Right lobe of liver (tissue), 4 donors: ENCODE data around the gene CYTH1.

ENCODE experiments used
- POLR2A ChIP-seq: fragments of 450-650 bp; IDR thresholded peaks from one replicate; pipeline ENCODE4 v1.6.1; 2017; ENCODE audit warnings: antibody characterized with exemption, mild to moderate bottlenecking
- TF ChIP-seq, protein P1 (sequence below), 4 donors: fragments of 200-600 bp in 3 of 4; fragments of 450-650 bp in 1 of 4; IDR thresholded peaks; one replicate each; pipeline versions ENCODE4 v1.5.1 to v1.8.0; 2016 to 2022; ENCODE audit warnings: antibody characterized with exemption in 4 of 4, mild to moderate bottlenecking in 2 of 4
- donor health status: DM: no; HTN: no; CAD: no.
- donor health status: DM: no; HTN: no; CAD: no.
- donor health status: DM: no; HTN: yes; CAD: no.

DNA sequence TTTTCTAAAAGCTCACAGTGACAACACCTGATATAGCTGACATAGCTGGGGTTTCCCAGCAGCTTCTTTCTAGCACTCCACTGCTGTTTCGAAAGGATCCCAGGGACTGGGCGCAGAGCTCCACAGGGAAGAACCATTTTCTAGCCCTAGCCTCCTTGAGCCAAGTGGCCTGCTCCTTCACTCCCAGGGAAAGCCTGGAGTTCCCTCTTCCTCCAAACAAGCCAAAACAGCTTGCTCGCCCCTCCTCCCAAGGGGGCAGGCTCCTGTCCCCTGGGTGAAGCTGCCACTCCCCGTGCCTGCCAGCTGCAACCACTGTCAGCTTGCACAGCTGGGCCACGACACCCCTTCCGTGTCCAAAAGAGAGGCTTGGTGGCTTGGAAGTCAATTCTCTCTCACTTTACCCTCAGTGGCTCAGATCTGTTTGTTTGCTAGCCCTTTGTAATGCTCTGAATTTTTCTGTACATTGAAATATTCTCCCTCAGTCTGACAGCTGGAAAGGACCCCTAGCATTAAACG is 59.8 kb downstream of the CYTH1 start:
- TF ChIP-seq, protein P1, sequence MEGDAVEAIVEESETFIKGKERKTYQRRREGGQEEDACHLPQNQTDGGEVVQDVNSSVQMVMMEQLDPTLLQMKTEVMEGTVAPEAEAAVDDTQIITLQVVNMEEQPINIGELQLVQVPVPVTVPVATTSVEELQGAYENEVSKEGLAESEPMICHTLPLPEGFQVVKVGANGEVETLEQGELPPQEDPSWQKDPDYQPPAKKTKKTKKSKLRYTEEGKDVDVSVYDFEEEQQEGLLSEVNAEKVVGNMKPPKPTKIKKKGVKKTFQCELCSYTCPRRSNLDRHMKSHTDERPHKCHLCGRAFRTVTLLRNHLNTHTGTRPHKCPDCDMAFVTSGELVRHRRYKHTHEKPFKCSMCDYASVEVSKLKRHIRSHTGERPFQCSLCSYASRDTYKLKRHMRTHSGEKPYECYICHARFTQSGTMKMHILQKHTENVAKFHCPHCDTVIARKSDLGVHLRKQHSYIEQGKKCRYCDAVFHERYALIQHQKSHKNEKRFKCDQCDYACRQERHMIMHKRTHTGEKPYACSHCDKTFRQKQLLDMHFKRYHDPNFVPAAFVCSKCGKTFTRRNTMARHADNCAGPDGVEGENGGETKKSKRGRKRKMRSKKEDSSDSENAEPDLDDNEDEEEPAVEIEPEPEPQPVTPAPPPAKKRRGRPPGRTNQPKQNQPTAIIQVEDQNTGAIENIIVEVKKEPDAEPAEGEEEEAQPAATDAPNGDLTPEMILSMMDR (IDR thresholded peaks at IDR 0.05): no peak
- TF ChIP-seq POLR2A: no peak
